HCT116 (cell line): ENCODE data around the gene ANKRD10. TPM values are rescaled to one million over a fixed set of nuclear protein-coding genes. Genes with fewer than 3 reads are reported as not detected.

Experiments
- ATAC-seq: fragments of 200-7000 bp; cut with Tn5 transposase; 2 replicates; pipeline ENCODE4 v1.9.1; 2020; ENCODE audit warnings: mild to moderate bottlenecking, moderate library complexity
- BruUV-seq: library from RNA; stranded (reverse); fragments of 400-500 nt; replicated peaks from 2 replicates; lab custom pipeline; 2021; lab: Mats Ljungman, UMichigan
- CTCF ChIA-PET: fragments of 300-600 bp; sonication (Branson Sonifier 250); formaldehyde crosslinking; loops from one replicate; lab custom pipeline; 2021; ENCODE audit warnings: antibody characterized with exemption; lab: Charles Lee
- POLR2A ChIA-PET: fragments of 300-600, 350-600 bp; sonication (Branson Sonifier 250); formaldehyde crosslinking; loops from one replicate; lab custom pipeline; 2021; ENCODE audit warnings: antibody characterized with exemption; lab: Charles Lee
- RAD21 ChIA-PET, 2 experiments: fragments of 300-600 bp; sonication (Branson Sonifier 250); formaldehyde crosslinking; loops; one replicate each; lab custom pipeline; 2023; ENCODE audit warnings: low total read pairs in 2 of 2; ENCODE audit not compliant: uncharacterized antibody in 2 of 2, unreplicated experiment in 2 of 2, low non-redundant PET in 1 of 2; lab: Charles Lee
- DNase-seq: peaks from one replicate; pipeline ENCODE4 v3.0.0-alpha.2; 2010; ENCODE audit warnings: low read depth, low spot score
- H2AFZ ChIP-seq: fragments of 200-600 bp; shearing (Covaris generic), sonication (generic); 2 replicates; pipeline ENCODE4 v1.6.1; 2017; ENCODE audit warnings: low read depth, mixed run types, mixed read lengths, antibody characterized with exemption, low read length; ENCODE audit not compliant: poor library complexity, severe bottlenecking
- H3K27ac ChIP-seq: 2 replicates; pipeline ENCODE4 v1.5.1; 2012; ENCODE audit warnings: low read depth, low read length
- H3K27me3 ChIP-seq: fragments of 200-600 bp; sonication (generic); 2 replicates; pipeline ENCODE4 v1.6.1; 2016; ENCODE audit warnings: mixed run types, low read length, mixed read lengths; ENCODE audit not compliant: insufficient read depth
- H3K36me3 ChIP-seq, 2 experiments: fragments of 200-500 bp in 1 of 2; fragments of 200-600 bp in 1 of 2; sonication (Bioruptor generic) in 1 of 2; sonication (generic) in 1 of 2; 2 replicates each; pipeline versions ENCODE4 v1.5.1 to v1.6.1; 2014 to 2016; ENCODE audit warnings: low read length in 2 of 2, inconsistent platforms in 1 of 2, mixed read lengths in 1 of 2, mixed run types in 1 of 2; ENCODE audit not compliant: insufficient read depth in 2 of 2, control insufficient read depth in 1 of 2
- H3K4me1 ChIP-seq, 2 experiments: fragments of 200-600 bp in 1 of 2; sonication (generic) in 1 of 2; 2 replicates each; pipeline versions ENCODE4 v1.5.1 to v1.6.1; 2012 to 2017; ENCODE audit warnings: low read length in 2 of 2, inconsistent platforms in 1 of 2, mild to moderate bottlenecking in 1 of 2, mixed read lengths in 1 of 2, mixed run types in 1 of 2, moderate library complexity in 1 of 2; ENCODE audit not compliant: insufficient read depth in 2 of 2, control insufficient read depth in 1 of 2
- H3K4me2 ChIP-seq: fragments of 200-600 bp; sonication (generic); 2 replicates; pipeline ENCODE4 v1.6.1; 2017; ENCODE audit warnings: mixed run types, low read length, mixed read lengths
- H3K4me3 ChIP-seq, 2 experiments: fragments of 200-600 bp in 1 of 2; sonication (generic) in 1 of 2; replicated peaks in 1 of 2; 2 replicates each; pipeline ENCODE4 v1.5.1; 2011 to 2016; ENCODE audit warnings: low read length in 2 of 2, control low read depth in 1 of 2, low read depth in 1 of 2, mild to moderate bottlenecking in 1 of 2, mixed read lengths in 1 of 2, mixed run types in 1 of 2
- H3K79me2 ChIP-seq: fragments of 200-600 bp; sonication (generic); 2 replicates; pipeline ENCODE4 v1.6.1; 2017; ENCODE audit warnings: mild to moderate bottlenecking, mixed run types, low read length, moderate library complexity, mixed read lengths; ENCODE audit not compliant: insufficient read depth
- H3K9ac ChIP-seq: fragments of 200-600 bp; sonication (generic); 2 replicates; pipeline ENCODE4 v1.6.1; 2016; ENCODE audit warnings: low read length, mixed read lengths
- H3K9me2 ChIP-seq: fragments of 200-600 bp; sonication (generic), shearing (Covaris generic); 2 replicates; pipeline ENCODE4 v1.6.1; 2017; ENCODE audit warnings: mixed run types, mild to moderate bottlenecking, moderate library complexity; ENCODE audit not compliant: insufficient read depth
- H3K9me3 ChIP-seq, 2 experiments: fragments of 200-500 bp in 1 of 2; fragments of 200-600 bp in 1 of 2; sonication (Bioruptor generic) in 1 of 2; sonication (generic) in 1 of 2; 2 replicates each; pipeline ENCODE4 v1.6.1; 2014 to 2017; ENCODE audit warnings: low read length in 2 of 2, mixed read lengths in 2 of 2, inconsistent platforms in 1 of 2, low read depth in 1 of 2, mild to moderate bottlenecking in 1 of 2, mixed run types in 1 of 2, moderate library complexity in 1 of 2; ENCODE audit not compliant: control insufficient read depth in 1 of 2, insufficient read depth in 1 of 2
- H4K20me1 ChIP-seq: fragments of 200-600 bp; sonication (generic), shearing (Covaris generic); 2 replicates; pipeline ENCODE4 v1.6.1; 2017; ENCODE audit warnings: mixed run types, mild to moderate bottlenecking, moderate library complexity; ENCODE audit not compliant: insufficient read depth
- ATF3 ChIP-seq: IDR thresholded peaks from 2 replicates; pipeline ENCODE4 v1.6.1; 2012
- CBX3 ChIP-seq: IDR thresholded peaks from 2 replicates; pipeline ENCODE4 v1.6.1; 2012; ENCODE audit warnings: low read depth
- CTCF ChIP-seq, 3 experiments: fragments of 200-600 bp in 1 of 3; sonication (generic) in 1 of 3; IDR thresholded peaks in 2 of 3; conservative IDR thresholded peaks in 1 of 3; 2 replicates each; pipeline ENCODE4 v1.5.1; 2012 to 2017; ENCODE audit warnings: low read depth in 2 of 3, low read length in 2 of 3, antibody characterized with exemption in 1 of 3, borderline replicate concordance in 1 of 3, control low read depth in 1 of 3, mild to moderate bottlenecking in 1 of 3, mixed read lengths in 1 of 3, mixed run types in 1 of 3, moderate library complexity in 1 of 3; ENCODE audit not compliant: insufficient read depth in 1 of 3
- EGR1 ChIP-seq: IDR thresholded peaks from 2 replicates; pipeline ENCODE4 v1.6.1; 2012; ENCODE audit warnings: low read depth
- ELF1 ChIP-seq: IDR thresholded peaks from 2 replicates; pipeline ENCODE4 v1.6.1; 2012; ENCODE audit warnings: low read depth, borderline replicate concordance
- EZH2 ChIP-seq: fragments of 200-600 bp; sonication (generic); IDR thresholded peaks from 2 replicates; pipeline ENCODE4 v1.6.1; 2017; ENCODE audit warnings: antibody characterized with exemption, mixed run types
- EZH2phosphoT487 ChIP-seq: fragments of 200-600 bp; IDR thresholded peaks from 2 replicates; pipeline ENCODE4 v1.6.1; 2018; ENCODE audit warnings: antibody characterized with exemption, borderline replicate concordance
- FOSL1 ChIP-seq: IDR thresholded peaks from 2 replicates; pipeline ENCODE4 v1.6.1; 2012; ENCODE audit warnings: low read depth
- MAX ChIP-seq: IDR thresholded peaks from 2 replicates; pipeline ENCODE4 v1.6.1; 2012
- POLR2AphosphoS5 ChIP-seq: IDR thresholded peaks from 2 replicates; pipeline ENCODE4 v1.6.1; 2011; ENCODE audit warnings: mild to moderate bottlenecking, low read depth, low read length, moderate library complexity
- RAD21 ChIP-seq: IDR thresholded peaks from 2 replicates; pipeline ENCODE4 v1.6.1; 2012; ENCODE audit warnings: low read depth, mild to moderate bottlenecking
- REST ChIP-seq: IDR thresholded peaks from 2 replicates; pipeline ENCODE4 v1.6.1; 2012; ENCODE audit warnings: low read depth
- SP1 ChIP-seq: IDR thresholded peaks from 2 replicates; pipeline ENCODE4 v1.6.1; 2012; ENCODE audit warnings: low read depth
- SRF ChIP-seq: IDR thresholded peaks from 2 replicates; pipeline ENCODE4 v1.6.1; 2012; ENCODE audit warnings: low read depth
- TCF7L2 ChIP-seq: IDR thresholded peaks from 2 replicates; pipeline ENCODE4 v1.7.0; 2011; ENCODE audit warnings: borderline replicate concordance, inconsistent platforms; ENCODE audit not compliant: insufficient read depth, insufficient read length; ENCODE audit errors: extremely low read depth
- ZBTB33 ChIP-seq: IDR thresholded peaks from 2 replicates; pipeline ENCODE4 v1.6.1; 2011; ENCODE audit warnings: mild to moderate bottlenecking, low read length, moderate library complexity; ENCODE audit not compliant: insufficient replicate concordance; ENCODE audit errors: extremely low read depth
- ZNF274 ChIP-seq: fragments of 200-500 bp; sonication (Bioruptor generic); IDR thresholded peaks from 2 replicates; pipeline ENCODE4 v1.6.1; 2014; ENCODE audit warnings: mild to moderate bottlenecking, low read depth, low read length, inconsistent platforms
- intact Hi-C: fragments of 100-400 bp; cut with micrococcal nuclease; formaldehyde crosslinking; loops from 2 replicates; pipeline ENCODE4 v1.10.0; 2022
- total RNA-seq: library from RNA; stranded (reverse); gene quantifications from one replicate; pipeline ENCODE4 v1.2.1, GENCODE V29; 2021; ENCODE audit not compliant: unreplicated experiment

ANKRD10 gene
- total RNA-seq, 1 experiment from 2014 or later = 173 TPM

GRCh38 chr13:110836605-110836903 is 78.3 kb downstream of the ANKRD10 start:
- no peaks in the 10 kb centered on the region for H3K36me3 ChIP-seq
- H3K9ac ChIP-seq = no peak overlapping the region
- H3K4me1 ChIP-seq = no peaks in the 10 kb centered on the region
- RAD21 ChIA-PET = no interaction called here
- no TSS peak for BruUV-seq
- H3K9me2 ChIP-seq = no peaks in the 10 kb centered on the region; the same call in 1 of the 2 replicates
- no peaks in the 10 kb centered on the region for H3K79me2 ChIP-seq
- POLR2A ChIA-PET = no interaction called here
- no peaks in the 10 kb centered on the region for H3K9me3 ChIP-seq
- H3K4me3 ChIP-seq = no peak overlapping the region
- TF ChIP-seq SP1 (no peak), ZNF274 (no peak), REST (no peak), EZH2 (no peak), POLR2AphosphoS5 (no peak), ELF1 (no peak), RAD21 (no peak), FOSL1 (no peak), TCF7L2 (no peak), ATF3 (no peak), ZBTB33 (no peak), EGR1 (no peak), CTCF (IDR thresholded peaks at IDR 0.05 in 2 of 3, conservative IDR thresholded peaks at IDR 0.05 in 1 of 3; ENCODE audit: borderline replicate concordance in 1 of 3, insufficient read depth in 1 of 3, low read depth in 2 of 3, low read length in 2 of 3) (no peak), CBX3 (no peak), EZH2phosphoT487 (no peak), MAX (no peak), SRF (no peak)
- H3K27ac ChIP-seq = no peak overlapping the region
- intact Hi-C loops = no loop called here
- no peaks in the 10 kb centered on the region for H3K27me3 ChIP-seq
- DNase-seq (no peak), ATAC-seq (no peak)
- no peak overlapping the region for H3K4me2 ChIP-seq
- no peaks in the 10 kb centered on the region for H4K20me1 ChIP-seq
- CTCF ChIA-PET = no interaction called here
- H2AFZ ChIP-seq = no peak overlapping the region
